AG10803 (cell line): ENCODE data around the gene SDCCAG8.

Experiments
- DNase-seq: peaks from one replicate; pipeline ENCODE4 v3.0.0; 2010; ENCODE audit warnings: low read depth
- H3K4me3 ChIP-seq: 2 replicates; pipeline ENCODE4 v1.5.1; 2011; ENCODE audit warnings: mild to moderate bottlenecking, low read length, control low read depth
- CTCF ChIP-seq: conservative IDR thresholded peaks from 2 replicates; pipeline ENCODE4 v1.5.1; 2011; ENCODE audit warnings: mild to moderate bottlenecking, low read length, control low read depth, inconsistent platforms

The SDCCAG8 gene

GRCh38 chr1:243471754-243472745 is 216.2 kb downstream of the SDCCAG8 start:
- TF ChIP-seq CTCF = no peak
- no peak for DNase-seq
- no peak overlapping the region for H3K4me3 ChIP-seq

GRCh38 chr1:243473227-243474135 is 217.6 kb downstream of the SDCCAG8 start:
- DNase-seq = peak; percentile 33
- no peak for TF ChIP-seq CTCF
- peak overlapping the region; percentile 51 for H3K4me3 ChIP-seq

GRCh38 chr1:243474136-243474881 is 218.5 kb downstream of the SDCCAG8 start:
- no peak overlapping the region for H3K4me3 ChIP-seq
- TF ChIP-seq CTCF = no peak
- DNase-seq = no peak

- no peak for TF ChIP-seq CTCF
Measured at GRCh38 chr1:243474906-243475305, 219.1 kb downstream of the SDCCAG8 start.

GRCh38 chr1:243475966-243476365 is 220.1 kb downstream of the SDCCAG8 start:
- H3K4me3 ChIP-seq = no peak overlapping the region

More at GRCh38 chr1:243474906-243475305, 219.1 kb downstream of the SDCCAG8 start:
- no peak overlapping the region for H3K4me3 ChIP-seq
- DNase-seq = no peak

More at GRCh38 chr1:243475966-243476365, 220.1 kb downstream of the SDCCAG8 start:
- DNase-seq = peak; percentile 34
- peak; percentile 22; the same call in 1 of the 2 replicates for TF ChIP-seq CTCF
